NCI-H1417 treated with DMSO at 0.1 percent for 48 hours (cell line): ENCODE results near the gene MYBPC1.
A peak's percentile ranks its signal among the peaks of the same experiment; 100 is the strongest.
"Not testable (repeated sequence)": the region's sequence is repeated elsewhere in the genome, so short reads cannot be mapped to it uniquely, and the experiment has no call there.

Experiments
- DNase-seq: peaks from one replicate; lab custom pipeline; 2025; lab: John Stamatoyannopoulos, UW

MYBPC1 gene

DNA sequence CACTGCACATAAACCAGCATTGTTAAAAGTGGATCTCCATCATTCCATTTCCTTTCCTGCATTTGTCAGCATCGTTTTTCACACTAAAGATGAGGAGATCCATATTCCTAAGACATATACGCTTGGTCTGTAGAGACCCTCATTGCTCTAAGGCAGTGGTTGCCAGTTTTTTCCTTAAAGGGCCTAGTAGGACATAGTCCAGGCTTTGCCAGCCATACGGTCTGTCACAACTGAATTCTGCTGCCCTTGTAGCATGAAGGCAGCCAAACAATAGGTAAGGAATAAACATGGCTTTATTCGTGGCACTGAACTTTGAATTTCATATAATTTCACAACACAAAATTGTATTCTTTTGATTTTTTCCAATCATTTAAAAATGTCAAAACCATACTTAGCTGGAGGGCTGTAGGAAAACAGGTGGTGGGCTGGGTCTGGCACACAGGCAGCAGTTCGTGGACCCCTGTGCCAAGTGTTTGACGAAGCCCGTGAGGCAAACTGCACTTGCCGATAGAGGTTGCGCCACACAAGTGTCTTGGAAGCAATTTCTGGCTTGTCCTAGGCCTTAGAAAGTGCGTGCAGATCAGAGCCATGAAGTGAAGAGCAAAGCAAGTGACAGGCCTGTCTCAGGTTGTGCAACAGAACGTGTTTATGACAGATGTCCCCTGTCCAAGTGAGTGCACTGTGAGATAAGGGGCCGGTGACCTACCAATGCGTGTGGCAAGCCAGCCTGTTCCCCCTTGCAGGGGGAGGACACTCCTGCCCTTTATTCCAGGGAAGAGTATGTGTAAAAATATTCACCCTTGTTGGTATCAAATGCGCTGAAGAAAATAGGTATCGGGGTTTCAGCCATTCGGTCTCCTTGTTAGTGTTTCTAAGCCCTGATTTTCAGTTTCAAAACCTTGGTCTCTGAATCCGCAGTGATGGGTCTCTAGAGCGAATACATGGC, 101.8 kb downstream of the MYBPC1 start:
- DNase-seq = no peak

DNA sequence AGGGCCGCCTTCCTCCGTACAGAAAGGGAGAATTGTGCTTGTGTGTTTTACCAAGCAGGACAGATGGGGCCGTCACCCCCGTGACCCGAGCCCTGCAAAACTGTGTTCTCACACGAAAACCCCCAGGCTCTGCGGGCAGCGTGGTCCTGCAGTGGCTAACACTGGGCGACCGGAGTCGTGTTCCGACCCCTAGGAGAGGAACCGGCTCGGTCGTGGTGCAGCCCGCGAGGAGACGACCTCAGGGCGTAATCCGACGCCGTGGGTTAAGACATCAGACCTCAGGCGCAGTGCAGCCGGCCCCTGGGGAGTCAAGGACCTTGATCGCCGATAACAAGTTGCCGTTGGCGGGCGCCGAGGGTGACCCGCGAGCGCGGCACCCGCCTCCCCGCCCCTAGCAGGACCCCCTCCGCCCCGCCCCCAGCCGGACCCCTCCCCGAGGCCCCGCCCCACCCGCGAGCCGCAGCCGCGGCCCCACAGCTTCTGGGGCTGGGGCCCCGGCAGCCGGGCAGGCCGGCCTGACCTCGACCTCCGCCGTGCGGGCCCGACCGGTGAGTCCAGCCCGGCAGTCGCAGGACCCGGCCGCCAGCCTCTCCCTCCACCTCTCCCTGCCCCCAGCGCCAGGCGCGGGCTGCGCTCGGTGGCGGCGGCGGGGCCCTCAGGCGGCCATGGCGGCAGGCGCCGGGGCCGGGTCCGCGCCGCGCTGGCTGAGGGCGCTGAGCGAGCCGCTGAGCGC, 102.6 kb downstream of the MYBPC1 start, which contains the start of gene CHPT1:
Gene CHPT1, plus strand, starts transcription at position 444 of the 733 bp plus-strand sequence. Its CDS starts 222 bp downstream, at position 666.
- peak; percentile 16 for DNase-seq

DNA sequence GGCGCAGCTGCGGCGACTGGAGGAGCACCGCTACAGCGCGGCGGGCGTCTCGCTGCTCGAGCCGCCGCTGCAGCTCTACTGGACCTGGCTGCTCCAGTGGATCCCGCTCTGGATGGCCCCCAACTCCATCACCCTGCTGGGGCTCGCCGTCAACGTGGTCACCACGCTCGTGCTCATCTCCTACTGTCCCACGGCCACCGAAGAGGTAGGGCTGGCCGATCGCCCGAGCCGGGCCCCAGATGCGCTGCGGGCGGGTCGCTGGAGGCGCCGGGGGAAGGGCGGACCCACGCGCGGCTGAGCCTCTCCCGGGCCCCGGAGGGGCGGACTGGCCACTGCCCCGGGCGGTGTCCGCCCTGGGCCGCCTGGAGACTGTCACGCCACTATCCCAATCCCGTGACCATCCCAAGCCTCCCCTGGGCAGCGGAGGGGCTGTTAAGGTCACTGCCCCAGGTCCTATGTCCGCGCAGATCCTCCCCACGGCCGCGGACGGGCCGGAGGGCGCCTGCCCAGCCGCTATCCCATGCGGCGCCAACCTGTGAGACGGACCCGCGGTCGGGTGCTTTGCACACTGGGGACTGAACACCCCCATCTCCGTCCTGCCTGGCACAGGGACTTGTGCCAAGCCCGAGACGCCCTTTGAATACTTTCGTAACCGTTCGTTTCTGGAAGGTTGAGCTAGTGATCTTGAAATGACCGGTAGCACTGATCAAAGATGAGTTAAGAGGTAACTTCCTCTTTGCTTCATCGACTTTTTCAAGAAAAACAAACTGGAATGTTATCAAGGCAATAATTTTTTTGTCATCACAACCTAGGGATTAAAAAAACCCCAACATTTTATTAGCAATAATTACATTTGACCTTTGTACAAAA, 103.4 kb downstream of the MYBPC1 start:
- DNase-seq = no peak

DNA sequence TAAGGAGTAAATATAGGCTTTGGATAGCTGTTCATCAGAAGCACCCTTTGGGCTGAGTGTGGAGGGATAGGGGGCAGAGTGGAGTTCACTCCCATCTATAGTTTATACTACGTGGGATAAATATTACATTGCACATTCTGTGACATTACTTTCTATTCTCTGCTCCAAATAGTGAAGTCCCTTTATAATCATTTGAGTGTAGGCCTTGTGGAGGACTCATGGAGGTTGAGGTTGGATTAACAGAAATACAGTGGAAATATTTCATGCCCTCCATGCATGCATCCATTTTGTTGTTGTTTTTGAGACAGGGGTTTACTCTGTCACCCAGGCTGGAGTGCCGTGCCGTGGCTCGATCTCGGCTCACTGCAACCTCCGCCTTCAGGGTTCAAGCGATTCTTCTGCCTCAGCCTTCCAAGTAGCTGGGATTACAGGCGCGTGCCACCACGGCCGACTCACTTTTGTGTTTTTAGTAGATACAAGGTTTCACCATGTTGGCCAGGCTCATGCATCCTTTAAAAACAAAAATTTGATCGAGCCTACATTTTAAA, 104.1 kb downstream of the MYBPC1 start:
- DNase-seq = no peak

DNA sequence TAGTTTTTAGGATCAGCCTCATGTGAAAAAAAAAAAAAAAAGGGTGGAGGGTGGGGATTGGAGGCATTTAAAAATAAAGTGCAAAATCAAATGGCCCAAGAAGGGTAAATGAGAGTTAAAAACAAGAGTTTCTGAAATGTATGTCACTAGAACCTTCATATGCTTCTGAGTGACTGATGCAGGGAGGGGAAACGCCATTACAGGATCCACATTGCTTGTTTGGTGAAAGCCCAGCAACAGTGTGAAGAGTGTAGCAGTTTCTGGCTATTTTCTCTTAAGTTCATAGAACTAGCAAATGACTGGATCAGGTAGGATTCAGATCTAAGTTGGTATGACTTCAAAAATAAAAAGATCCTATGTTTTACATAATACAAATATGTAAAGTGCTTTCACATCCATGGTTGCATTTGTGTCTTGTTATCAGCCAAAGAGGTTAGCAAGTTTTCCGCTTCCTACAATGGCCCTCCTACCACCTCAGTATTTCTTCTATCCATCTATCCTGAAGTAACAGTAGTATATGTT, 105.6 kb downstream of the MYBPC1 start:
- DNase-seq = no peak

DNA sequence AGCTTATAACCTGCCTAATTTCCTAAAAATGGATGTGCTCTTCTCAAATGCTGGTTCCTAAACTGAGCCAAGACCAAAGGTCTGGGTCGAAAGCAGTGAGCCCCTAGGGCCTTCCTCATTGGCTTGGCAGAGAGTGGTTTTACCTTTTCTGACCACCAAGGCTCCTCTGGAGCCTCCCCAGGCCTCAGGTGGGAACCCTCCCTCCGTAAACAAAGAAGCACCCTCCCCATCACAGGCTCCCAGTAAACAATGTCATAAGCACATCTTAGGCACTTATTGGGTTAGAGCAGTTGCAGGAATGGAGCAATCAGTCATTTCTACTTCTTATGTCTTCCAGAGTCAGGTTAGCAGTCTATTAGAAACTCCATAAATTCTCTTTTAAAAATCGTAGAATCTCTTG, 108.7 kb downstream of the MYBPC1 start:
- DNase-seq = no peak

DNA sequence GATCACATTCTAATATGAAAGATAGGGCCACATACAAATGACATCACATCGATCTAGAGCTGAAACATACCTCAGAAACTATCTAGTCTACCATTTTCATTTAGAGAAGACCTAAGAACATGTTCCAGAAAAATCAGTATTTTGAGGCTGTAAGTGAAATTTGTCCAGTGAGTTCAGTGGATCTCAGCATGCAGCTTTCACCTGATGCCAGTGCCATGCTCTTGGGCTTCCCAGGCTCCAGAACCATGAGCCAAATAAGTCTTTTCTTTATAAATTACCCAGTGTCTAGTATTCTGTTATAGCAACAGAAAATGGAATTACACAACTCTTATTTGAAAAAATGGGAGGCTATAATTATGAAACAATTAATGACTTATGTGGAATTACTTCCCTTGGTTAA, 111.6 kb downstream of the MYBPC1 start:
- no peak for DNase-seq

DNA sequence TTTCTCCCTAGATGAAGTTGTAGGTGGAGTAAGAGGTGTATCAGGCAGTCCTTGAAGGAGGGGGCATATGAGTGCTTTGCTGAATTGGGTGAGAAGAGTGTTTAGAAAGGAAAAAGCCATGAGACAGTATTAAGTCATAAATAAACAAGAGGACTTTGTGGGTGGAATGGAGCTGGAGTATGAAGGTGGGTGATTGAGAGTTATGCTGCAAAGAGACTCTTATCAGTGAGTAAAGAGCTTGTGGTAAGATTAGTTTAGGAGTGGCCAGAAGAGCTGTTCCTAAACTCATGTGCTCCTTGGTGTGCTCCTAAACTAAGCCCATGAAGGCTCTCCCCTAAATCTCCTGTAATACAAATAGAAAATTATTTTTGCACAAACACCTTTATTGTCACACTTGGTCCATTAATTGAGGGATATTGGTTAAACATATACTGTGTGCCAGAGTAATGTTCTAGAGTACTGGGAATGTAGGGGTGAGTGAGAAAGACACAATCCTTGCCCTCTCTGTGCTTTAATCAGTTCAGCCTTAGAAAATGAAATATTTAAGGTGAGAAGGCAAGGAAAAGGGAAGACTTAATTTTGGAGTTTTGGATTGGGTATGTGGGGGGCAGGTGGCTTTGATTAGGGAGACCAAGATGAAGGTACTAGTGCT, 112.5 kb downstream of the MYBPC1 start:
- DNase-seq = no peak

DNA sequence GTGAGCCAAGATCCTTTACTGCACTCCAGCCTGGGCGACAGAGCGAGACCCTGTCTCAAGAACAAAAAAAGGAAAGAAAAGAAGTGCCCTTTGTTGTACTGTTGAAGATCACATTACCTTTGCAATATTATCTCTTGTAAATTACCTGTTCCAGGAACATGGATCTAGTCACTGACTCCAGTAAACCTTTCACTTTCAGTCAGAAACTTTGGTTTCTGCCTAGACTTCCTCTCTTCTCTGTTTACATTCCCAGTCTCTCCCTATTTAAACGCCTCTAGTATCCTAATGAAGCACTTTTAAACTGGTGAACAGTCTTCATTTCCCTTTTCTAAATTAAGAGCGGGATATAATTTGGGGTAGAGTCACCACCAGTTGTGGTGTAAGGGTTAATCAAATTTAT, 115.5 kb downstream of the MYBPC1 start:
- no peak for DNase-seq

DNA sequence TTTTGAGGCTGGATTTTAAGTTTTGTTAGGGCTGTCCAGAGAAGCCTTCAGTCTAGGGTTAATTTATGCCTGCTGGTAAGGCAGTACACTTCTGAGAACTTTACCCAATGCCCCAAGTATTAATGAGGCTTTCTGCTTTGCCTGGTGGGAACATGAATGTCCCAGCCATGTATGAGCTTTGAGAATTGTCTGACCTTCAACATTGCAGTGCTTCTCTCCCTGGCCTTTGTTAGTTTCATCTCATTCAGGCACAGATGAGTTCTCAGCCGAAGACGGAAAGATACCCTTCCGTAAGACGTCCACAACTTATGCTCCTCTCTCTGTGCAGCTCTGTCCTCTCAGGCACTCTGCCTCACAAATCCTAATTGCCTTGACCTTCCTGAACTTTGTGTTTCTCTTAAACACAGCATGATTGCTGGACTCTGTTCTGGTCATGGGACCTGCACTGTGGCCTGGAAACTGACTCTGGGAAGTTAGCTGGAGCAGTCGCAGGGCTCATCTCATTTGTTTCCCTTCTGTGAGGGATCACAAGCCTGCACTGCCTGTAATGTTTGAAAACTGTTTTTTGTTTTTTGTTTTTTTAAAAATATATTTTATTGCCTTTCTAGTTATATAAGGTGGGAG, 118.4 kb downstream of the MYBPC1 start:
- DNase-seq = no peak

DNA sequence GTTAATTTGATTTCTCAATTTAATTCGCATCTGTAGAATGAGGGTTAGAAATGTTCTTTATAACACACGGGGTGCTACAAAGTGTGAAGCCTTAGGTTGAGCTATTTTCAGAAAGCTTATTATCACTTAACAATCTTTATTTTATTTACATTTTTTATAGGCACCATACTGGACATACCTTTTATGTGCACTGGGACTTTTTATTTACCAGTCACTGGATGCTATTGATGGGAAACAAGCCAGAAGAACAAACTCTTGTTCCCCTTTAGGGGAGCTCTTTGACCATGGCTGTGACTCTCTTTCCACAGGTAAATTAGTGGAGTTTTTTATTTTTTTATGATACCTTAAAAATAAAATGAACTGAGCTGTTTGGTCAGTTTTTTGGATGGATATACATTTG, 119.2 kb downstream of the MYBPC1 start:
- DNase-seq = no peak

DNA sequence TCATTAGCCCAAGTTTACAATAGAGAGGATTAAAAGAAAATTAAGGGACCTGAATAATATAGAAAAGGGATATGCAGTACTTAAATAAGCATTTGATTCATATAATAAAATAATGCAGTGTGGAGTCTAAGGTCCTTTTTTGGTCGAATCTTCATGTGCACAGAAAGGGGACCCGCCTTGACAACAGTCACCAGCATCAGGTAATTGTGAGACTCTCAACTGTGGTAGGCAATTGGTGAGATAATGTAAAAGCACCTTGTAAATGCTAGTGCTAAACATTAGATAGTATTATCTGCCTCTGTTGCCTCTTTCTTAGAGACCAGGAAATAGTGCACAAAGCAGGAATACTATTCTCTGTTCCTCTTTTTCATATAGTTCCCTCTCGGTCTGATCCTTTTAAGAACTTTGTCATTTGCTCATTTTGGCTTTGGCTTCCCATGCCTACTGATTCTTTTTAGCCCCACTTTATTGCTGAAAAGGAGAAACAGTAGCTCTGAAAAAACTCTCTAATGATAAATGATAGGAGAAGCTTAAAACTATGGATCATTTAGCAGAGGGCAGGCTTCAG, 120.2 kb downstream of the MYBPC1 start:
- no peak for DNase-seq

DNA sequence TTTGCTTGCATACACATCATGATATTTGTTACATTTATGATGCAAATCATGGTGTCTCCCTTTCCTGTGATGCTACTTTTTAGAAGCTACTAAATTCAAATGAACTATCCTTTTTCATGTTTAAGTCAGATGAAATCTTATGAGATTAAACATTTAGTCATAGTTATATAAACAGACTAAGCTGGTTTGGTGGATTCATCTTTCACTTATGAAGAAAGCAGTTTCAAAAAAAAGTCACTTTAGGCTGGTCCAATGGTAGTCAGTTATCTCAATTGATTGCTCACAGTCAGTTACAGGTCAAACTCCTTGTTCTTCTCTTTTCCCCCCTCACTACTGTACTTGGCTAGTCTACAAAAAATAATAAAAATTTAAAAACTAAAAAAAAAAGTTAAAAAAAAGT, 124.8 kb downstream of the MYBPC1 start:
- DNase-seq = no peak

DNA sequence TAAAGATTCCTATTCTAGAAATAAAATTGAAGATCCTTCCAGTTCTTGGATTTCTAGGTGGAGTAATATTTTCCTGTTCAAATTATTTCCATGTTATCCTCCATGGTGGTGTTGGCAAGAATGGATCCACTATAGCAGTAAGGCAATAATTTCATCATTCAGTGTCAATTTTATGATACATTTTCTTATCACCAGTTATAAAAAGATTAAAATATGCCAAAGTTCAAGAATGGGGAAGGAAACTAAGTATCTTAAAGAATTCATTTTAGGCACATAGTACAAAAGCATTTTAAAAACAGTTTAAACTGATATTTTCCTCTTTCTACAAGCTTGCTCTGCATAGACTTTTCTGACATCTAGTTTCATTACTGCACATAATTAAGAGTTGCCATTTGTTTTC, 125.3 kb downstream of the MYBPC1 start:
- no peak for DNase-seq

DNA sequence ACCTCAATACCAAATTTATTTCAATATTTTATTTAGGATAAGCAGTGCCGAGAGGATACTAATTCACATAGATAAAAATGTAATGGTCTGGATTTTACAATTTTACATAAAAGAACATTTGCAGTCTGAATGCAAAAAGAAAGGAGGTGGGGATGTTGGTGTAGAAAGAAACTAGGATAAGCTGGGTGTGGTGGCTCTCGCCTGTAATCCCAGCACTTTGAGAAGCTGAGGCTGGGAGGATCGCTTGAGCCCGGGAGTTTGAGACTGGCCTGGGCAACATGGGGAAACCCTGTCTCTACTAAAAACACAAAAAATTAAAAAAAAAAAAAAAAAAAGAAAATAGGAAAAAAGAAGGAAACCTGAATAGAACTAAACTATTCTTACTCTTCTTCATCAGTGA, 127.6 kb downstream of the MYBPC1 start:
- DNase-seq = no peak

DNA sequence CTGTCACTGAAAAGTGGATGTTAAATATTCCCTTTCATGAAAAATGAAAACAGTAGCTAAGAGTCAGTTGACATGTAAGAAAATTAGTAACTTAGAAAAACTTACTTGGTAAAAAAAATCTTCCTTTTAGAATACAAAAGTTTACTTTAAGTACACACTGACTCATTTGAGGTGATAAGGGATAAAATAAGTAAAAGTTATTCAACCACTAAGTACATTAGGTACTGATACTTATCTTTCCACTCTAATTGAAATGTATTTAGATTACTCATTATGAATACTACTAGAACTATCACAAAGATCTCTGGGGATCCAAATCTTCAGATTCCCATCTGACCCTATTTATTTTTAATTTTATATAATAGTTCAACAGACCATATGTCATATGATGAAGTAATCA, 132.3 kb downstream of the MYBPC1 start:
- no peak for DNase-seq

DNA sequence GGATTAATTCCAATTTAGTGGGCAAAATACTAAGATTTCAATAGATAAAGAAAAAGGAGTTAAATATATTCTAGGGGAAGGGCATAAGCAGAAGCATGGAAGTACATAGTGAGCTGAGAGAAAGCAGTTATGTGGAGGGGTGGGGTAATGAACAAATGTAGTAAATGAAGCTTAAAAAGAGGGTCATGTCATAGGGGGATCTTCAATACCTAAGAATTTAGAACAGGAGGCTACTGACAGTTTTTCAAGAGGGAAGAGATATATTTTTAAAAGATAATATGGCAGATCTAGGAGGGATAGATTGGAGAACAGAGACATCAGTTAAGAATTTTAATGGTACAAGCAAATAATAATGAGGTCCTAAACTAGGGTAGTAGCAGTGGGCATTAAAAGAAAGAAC, 135.1 kb downstream of the MYBPC1 start:
- DNase-seq = no peak

DNA sequence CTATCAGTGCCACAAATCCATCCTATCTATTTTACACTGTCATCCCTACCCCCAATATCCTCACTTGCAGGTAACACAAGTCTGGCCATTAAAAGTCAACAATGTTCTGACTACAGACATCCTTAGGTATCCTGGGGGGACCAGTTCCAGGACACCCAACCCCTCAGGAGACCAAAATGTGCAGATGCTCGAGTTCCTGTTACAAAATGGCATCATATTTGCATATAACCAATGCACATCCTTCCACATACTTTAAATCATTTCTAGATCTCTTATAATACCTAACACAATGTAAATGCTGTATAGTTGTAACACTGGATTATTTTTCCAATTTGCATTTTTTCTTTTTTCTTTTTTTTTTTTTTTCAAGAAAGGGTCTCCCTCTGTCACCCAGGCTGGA, 137.5 kb downstream of the MYBPC1 start:
- DNase-seq = no peak

DNA sequence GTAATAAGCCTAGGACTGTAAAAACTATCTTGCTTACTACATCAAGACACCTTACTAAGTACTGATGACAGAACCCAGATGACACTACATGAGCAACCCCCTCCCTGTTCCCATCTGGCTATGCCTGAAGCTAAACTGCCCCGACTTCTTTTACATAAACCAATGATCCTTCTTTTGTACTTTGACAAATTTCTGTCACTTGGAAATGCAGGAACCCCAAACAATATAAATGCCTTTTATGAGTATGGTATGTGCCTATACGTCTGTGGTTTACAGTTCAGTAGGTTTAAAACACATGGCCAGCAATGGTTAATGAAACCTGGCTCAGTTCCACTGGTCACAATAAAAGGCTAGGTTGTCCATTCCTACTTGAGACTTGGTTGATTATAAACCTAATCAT, 138.4 kb downstream of the MYBPC1 start:
- DNase-seq = no peak

DNA sequence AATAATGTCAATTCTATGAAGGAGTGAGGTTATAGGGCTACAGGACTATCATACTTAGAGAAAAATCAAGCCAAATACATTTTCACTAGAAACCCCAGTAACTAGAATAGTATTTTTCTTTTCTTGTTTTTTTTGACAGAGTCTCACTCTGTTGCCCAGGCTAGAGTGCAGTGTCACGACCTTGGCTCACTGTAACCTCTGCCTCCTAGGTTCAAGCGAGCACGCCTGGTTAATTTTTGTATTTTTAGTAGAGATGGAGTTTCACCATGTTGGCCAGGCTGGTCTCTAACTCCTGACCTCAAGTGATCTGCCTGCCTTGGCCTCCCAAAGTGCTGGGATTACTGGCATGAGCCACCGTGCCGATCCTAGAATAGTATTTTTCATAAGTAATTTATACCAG, 139.7 kb downstream of the MYBPC1 start:
- DNase-seq = not testable (repeated sequence)
